MCF 10A (cell line): ENCODE measurements around the gene HS3ST1. TPM values are rescaled to one million over a fixed set of nuclear protein-coding genes. Genes with fewer than 3 reads are reported as not detected.

Experiments
- BruUV-seq: library from RNA; stranded (reverse); fragments of 400-500 nt; replicated peaks from 2 replicates; lab custom pipeline; 2021; lab: Mats Ljungman, UMichigan
- CTCF ChIA-PET: fragments of 300-600 bp; sonication (Branson Sonifier 250); formaldehyde crosslinking; extraction: SDS; loops from one replicate; lab custom pipeline; 2021; ENCODE audit warnings: antibody characterized with exemption, inconsistent platforms; lab: Yijun Ruan, JAX
- POLR2A ChIA-PET: fragments of 300-600, 350-650 bp; sonication (Branson Sonifier 250); formaldehyde crosslinking; extraction: SDS; loops from one replicate; lab custom pipeline; 2020; ENCODE audit warnings: antibody characterized with exemption, inconsistent platforms; lab: Yijun Ruan, JAX
- DNase-seq: peaks from one replicate; pipeline ENCODE4 v3.0.0-alpha.2; 2018; ENCODE audit not compliant: unreplicated experiment
- H3K27ac Mint-ChIP-seq: one replicate; pipeline ENCODE4 v1.8.0; 2022; ENCODE audit warnings: mild to moderate bottlenecking, low read depth, mixed read lengths; ENCODE audit not compliant: unreplicated experiment
- H3K27me3 Mint-ChIP-seq: one replicate; pipeline ENCODE4 v1.8.0; 2022; ENCODE audit warnings: mixed read lengths; ENCODE audit not compliant: insufficient read depth, unreplicated experiment
- H3K36me3 Mint-ChIP-seq: one replicate; pipeline ENCODE4 v1.8.0; 2022; ENCODE audit warnings: mild to moderate bottlenecking, moderate library complexity, mixed read lengths; ENCODE audit not compliant: insufficient read depth, unreplicated experiment
- H3K4me1 Mint-ChIP-seq: one replicate; pipeline ENCODE4 v1.8.0; 2022; ENCODE audit warnings: mixed read lengths; ENCODE audit not compliant: insufficient read depth, unreplicated experiment
- H3K4me3 Mint-ChIP-seq: one replicate; pipeline ENCODE4 v1.8.0; 2022; ENCODE audit warnings: mild to moderate bottlenecking, moderate library complexity, mixed read lengths; ENCODE audit not compliant: unreplicated experiment
- H3K9me3 Mint-ChIP-seq: one replicate; pipeline ENCODE4 v1.8.0; 2022; ENCODE audit warnings: mixed read lengths; ENCODE audit not compliant: unreplicated experiment
- CTCF ChIP-seq: fragments of 200-600 bp; IDR thresholded peaks from one replicate; pipeline ENCODE4 v1.8.0; 2022; ENCODE audit warnings: antibody characterized with exemption, mild to moderate bottlenecking; ENCODE audit not compliant: unreplicated experiment
- intact Hi-C: fragments of 100-400 bp; cut with micrococcal nuclease; formaldehyde crosslinking; loops from 2 replicates; pipeline ENCODE4 v1.14.1; 2022
- total RNA-seq: library from RNA; stranded (reverse); gene quantifications from 2 replicates; pipeline ENCODE4 v1.2.3, GENCODE V29; 2022

The HS3ST1 gene
- total RNA-seq, 1 experiment from 2014 or later = 0.21 TPM

GRCh38 chr4:11409632-11410031, 19.1 kb downstream of the HS3ST1 start:
- Mint-ChIP-seq H3K4me1 (no peaks in the 10 kb centered on the region), H3K4me3 (no peak overlapping the region), H3K9me3 (no peaks in the 10 kb centered on the region), H3K27ac (no peak overlapping the region), H3K36me3 (no peaks in the 10 kb centered on the region), H3K27me3 (no peaks in the 10 kb centered on the region)
- ChIA-PET CTCF (interaction anchor here (1.4 kb wide), 1 partner anchor 16 kb away, joined by 3 read pairs; no protein-coding TSS in a partner anchor), POLR2A (no interaction called here)
- no peak for DNase-seq
- intact Hi-C loops = no loop called here
- TF ChIP-seq CTCF = no peak
- BruUV-seq = no TSS peak

GRCh38 chr4:11408233-11408967, 20.3 kb downstream of the HS3ST1 start:
- no peak overlapping the region for H3K4me3 Mint-ChIP-seq
- ChIA-PET POLR2A (no interaction called here), CTCF (interaction anchor here (0.7 kb wide), 2 partner anchors 486 to 1304 kb away, joined by 3 read pairs; no protein-coding TSS in a partner anchor)
- no peaks in the 10 kb centered on the region for H3K9me3 Mint-ChIP-seq
- intact Hi-C loops = no loop called here
- no peaks in the 10 kb centered on the region for H3K4me1 Mint-ChIP-seq
- no peak overlapping the region for H3K27ac Mint-ChIP-seq
- no peak for TF ChIP-seq CTCF
- no peak for DNase-seq
- no peaks in the 10 kb centered on the region for H3K36me3 Mint-ChIP-seq
- no TSS peak for BruUV-seq
- no peaks in the 10 kb centered on the region for H3K27me3 Mint-ChIP-seq

- TF ChIP-seq CTCF = no peak
- Mint-ChIP-seq H3K4me1 (no peaks in the 10 kb centered on the region), H3K36me3 (no peaks in the 10 kb centered on the region), H3K9me3 (no peaks in the 10 kb centered on the region), H3K4me3 (no peak overlapping the region), H3K27ac (no peak overlapping the region), H3K27me3 (no peaks in the 10 kb centered on the region)
- intact Hi-C loops = no loop called here
- DNase-seq = no peak
- CTCF ChIA-PET = interaction anchor here (0.7 kb wide), 1 partner anchor 1305 kb away, joined by 3 read pairs; no protein-coding TSS in a partner anchor
- POLR2A ChIA-PET = no interaction called here
- BruUV-seq = no TSS peak
These were observed 21.1 kb downstream of the HS3ST1 start for GRCh38 chr4:11407551-11407950.

- TF ChIP-seq CTCF = no peak
- Mint-ChIP-seq H3K9me3 (no peaks in the 10 kb centered on the region), H3K4me3 (no peak overlapping the region), H3K36me3 (no peaks in the 10 kb centered on the region), H3K4me1 (no peaks in the 10 kb centered on the region), H3K27ac (no peak overlapping the region), H3K27me3 (no peaks in the 10 kb centered on the region)
- ChIA-PET CTCF (interaction anchor here (0.7 to 1.2 kb wide), 2 partner anchors 848 to 849 kb away, joined by 3 read pairs; no protein-coding TSS in a partner anchor), POLR2A (no interaction called here)
- no peak for DNase-seq
- intact Hi-C loops = no loop called here
- BruUV-seq = no TSS peak
These were observed 24.3 kb downstream of the HS3ST1 start for GRCh38 chr4:11404431-11404830.
